Psoas muscle (tissue), 8 donors: ENCODE results near the gene PTGDS. TPM values are rescaled to one million over a fixed set of nuclear protein-coding genes. Genes with fewer than 3 reads are reported as not detected.

Experiments used
- ATAC-seq, 4 donors: fragments of 200-7000 bp; cut with Tn5 transposase; one replicate each; pipeline ENCODE4 v1.9.1; 2020; ENCODE audit warnings: moderate library complexity in 3 of 4, mild to moderate bottlenecking in 2 of 4
- DNase-seq, 2 donors: peaks; one replicate each; pipeline ENCODE4 v3.0.0-alpha.2; 2020
- H3K27ac ChIP-seq: fragments of 200-600 bp; one replicate; pipeline ENCODE4 v1.8.0; 2022
- H3K27me3 ChIP-seq, 3 donors: fragments of 200-600 bp in 1 of 3; one replicate each; pipeline versions ENCODE4 v1.6.1 to v1.8.0; 2013 to 2022; ENCODE audit warnings: low read length in 2 of 3, mild to moderate bottlenecking in 2 of 3, moderate library complexity in 1 of 3; ENCODE audit not compliant: insufficient read depth in 3 of 3
- H3K36me3 ChIP-seq, 2 donors: fragments of 200-600 bp in 1 of 2; one replicate each; pipeline versions ENCODE4 v1.6.1 to v1.8.0; 2013 to 2022; ENCODE audit warnings: low read depth in 1 of 2, mild to moderate bottlenecking in 1 of 2, moderate library complexity in 1 of 2; ENCODE audit not compliant: insufficient read depth in 1 of 2
- H3K4me1 ChIP-seq: fragments of 200-600 bp; one replicate; pipeline ENCODE4 v1.8.0; 2022
- H3K4me3 ChIP-seq: fragments of 200-600 bp; one replicate; pipeline ENCODE4 v1.8.0; 2022; ENCODE audit warnings: mild to moderate bottlenecking
- H3K9me3 ChIP-seq: fragments of 200-600 bp; one replicate; pipeline ENCODE4 v1.8.0; 2022
- CTCF ChIP-seq: fragments of 200-600 bp; IDR thresholded peaks from one replicate; pipeline ENCODE4 v1.8.0; 2022; ENCODE audit warnings: antibody characterized with exemption
- WGBS, 3 donors: extraction: QIAGEN DNeasy Blood & Tissue Kit; methylation state at CpG; one replicate each; pipeline versions ENCODE4 v1.1.6 to v1.1.7; 2013; 5-methylcytosine and 5-hydroxymethylcytosine counted together
- intact Hi-C, 2 donors: fragments of 100-400 bp; cut with DNase I; formaldehyde crosslinking; loops; one replicate each; pipeline versions ENCODE4 v1.11.0 to v1.14.2; 2022
- polyA plus RNA-seq, 3 donors: library from polyadenylated mRNA; stranded (reverse); fragments of 200-250 nt; gene quantifications; one replicate each; pipeline ENCODE4 v1.2.3, GENCODE V29; 2013
- total RNA-seq, 4 donors: library from RNA; stranded (reverse); fragmentation: NEBNext Ultra II Directional in 2 of 4; extraction: Animal tissue kit (Norgen Biotek cat#: 25700) in 2 of 4; gene quantifications; one replicate each; pipeline versions ENCODE4 v1.2.1 to v1.2.4, GENCODE V29; 2021 to 2023
- donor health status: healthy with polysubstance abuse.
- donor health status: DM: no; HTN: no; CAD: no; lungs with moderate emphysema.
- donor health status: Bipolar disorder and iron deficiency.
- donor health status: healthy.
- donor health status: DM: yes; HTN: yes; CAD: no.
- donor health status: DM: no; HTN: no; CAD: no.
- donor health status: DM: no; HTN: no; CAD: no.
- donor health status: DM: yes; HTN: yes; CAD: no.

Gene PTGDS
- total and polyA plus RNA-seq, 7 donors, result 23.3 to 130 (median 37.9) TPM

- no peak for TF ChIP-seq CTCF
- Histone ChIP-seq H3K4me3 (no peak overlapping the region), H3K9me3 (no peaks in the 10 kb centered on the region), H3K27me3 (peaks cover 0 to 19% (median 17%) of the 10 kb centered on the region in 3 donors), H3K27ac (no peak overlapping the region), H3K4me1 (peaks cover 10% of the 10 kb centered on the region), H3K36me3 (peaks cover 0 to 11% of the 10 kb centered on the region in 2 donors)
- no peak for DNase-seq
- intact Hi-C loops, result loop anchor here in 1 of 2 donors (5.0 kb wide), 1 partner anchor 48 kb away; the partner anchor contains the start of gene C8G
- 51 to 61% (median 59%) methylated on average over 29 to 40 of the region's 40 CpGs for WGBS, 3 donors
- ATAC-seq, result no peak
Measured at GRCh38 chr9:136994888-136995230, 17.6 kb downstream of the PTGDS start.

- Histone ChIP-seq H3K9me3 (no peaks in the 10 kb centered on the region), H3K4me1 (peaks cover 10% of the 10 kb centered on the region), H3K27ac (no peak overlapping the region), H3K4me3 (no peak overlapping the region), H3K36me3 (peaks cover 0 to 11% of the 10 kb centered on the region in 2 donors), H3K27me3 (peaks cover 0 to 19% (median 17%) of the 10 kb centered on the region in 3 donors)
- ATAC-seq, result no peak
- WGBS, 3 donors, result 21 to 26% (median 24%) methylated on average over 22 to 30 of the region's 30 CpGs
- no peak for DNase-seq
- no peak for TF ChIP-seq CTCF
- intact Hi-C loops, result no loop called here
Measured at GRCh38 chr9:136995362-136995761, 18.1 kb downstream of the PTGDS start.

- WGBS, 3 donors, result 10 to 21% (median 21%) methylated on average over 12 of the region's 12 CpGs
- no peak overlapping the region for H3K4me3 ChIP-seq
- no peak overlapping the region for H3K27ac ChIP-seq
- peaks cover 0 to 11% of the 10 kb centered on the region in 2 donors for H3K36me3 ChIP-seq
- no peak for TF ChIP-seq CTCF
- H3K4me1 ChIP-seq, result peaks cover 10% of the 10 kb centered on the region
- H3K9me3 ChIP-seq, result no peaks in the 10 kb centered on the region
- no peak for DNase-seq
- no peak for ATAC-seq
- intact Hi-C loops, result no loop called here
- H3K27me3 ChIP-seq, result peaks cover 0 to 19% (median 17%) of the 10 kb centered on the region in 3 donors
Measured at GRCh38 chr9:136995772-136996311, 18.5 kb downstream of the PTGDS start.

GRCh38 chr9:136996361-136997292 is 19.3 kb downstream of the PTGDS start, which contains the start of gene CLIC3:
TSS of gene CLIC3 (minus strand) at chr9:136996568. CDS start at chr9:136996543, 25 bp downstream.
- DNase-seq (no peak), ATAC-seq (no peak)
- no peak within 1 kb of the TSS for H3K27ac ChIP-seq
- WGBS, 3 donors, result 32 to 38% (median 36%) methylated on average over 30 to 35 of the region's 35 CpGs
- peaks cover 0 to 11% of the 10 kb centered on the region in 2 donors for H3K36me3 ChIP-seq
- H3K4me3 ChIP-seq, result peak within 1 kb of the TSS; percentile 11
- intact Hi-C loops, result no loop called here
- H3K4me1 ChIP-seq, result peaks cover 10% of the 10 kb centered on the region
- H3K27me3 ChIP-seq, result peaks cover 0 to 19% (median 17%) of the 10 kb centered on the region in 3 donors
- no peak for TF ChIP-seq CTCF
- H3K9me3 ChIP-seq, result no peaks in the 10 kb centered on the region
